Cortex of kidney (tissue), 1 donor: ENCODE measurements around the gene NEDD4L.

Experiments used
- DNase-seq: peaks from one replicate; lab custom pipeline; 2025; lab: John Stamatoyannopoulos, UW

Gene NEDD4L

GRCh38 chr18:58398648-58399398, 354.8 kb downstream of the NEDD4L start:
- DNase-seq = no peak

- DNase-seq = no peak
Observed at GRCh38 chr18:58400331-58400870, 356.4 kb downstream of the NEDD4L start.

GRCh38 chr18:58401191-58401590, 357.2 kb downstream of the NEDD4L start:
- DNase-seq = no peak

- DNase-seq = no peak
Observed at GRCh38 chr18:58402247-58402646, 358.2 kb downstream of the NEDD4L start.

GRCh38 chr18:58402951-58403702, 359.1 kb downstream of the NEDD4L start:
- DNase-seq = no peak

- no peak for DNase-seq
Observed at GRCh38 chr18:58403799-58404455, 359.9 kb downstream of the NEDD4L start.

- DNase-seq = no peak
Observed at GRCh38 chr18:58405107-58405898, 361.3 kb downstream of the NEDD4L start.

- no peak for DNase-seq
Observed at GRCh38 chr18:58407263-58407648, 363.2 kb downstream of the NEDD4L start.

GRCh38 chr18:58407649-58408407, 363.8 kb downstream of the NEDD4L start:
- DNase-seq = no peak

- DNase-seq = no peak
Observed at GRCh38 chr18:58408665-58409064, 364.6 kb downstream of the NEDD4L start.

- DNase-seq = no peak
Observed at GRCh38 chr18:58409802-58410445, 365.9 kb downstream of the NEDD4L start.

GRCh38 chr18:58411323-58411722, 367.3 kb downstream of the NEDD4L start:
- DNase-seq = no peak

- no peak for DNase-seq
Observed at GRCh38 chr18:58412844-58413666, 369.0 kb downstream of the NEDD4L start.

- no peak for DNase-seq
Observed at GRCh38 chr18:58413667-58414628, 369.9 kb downstream of the NEDD4L start.

- DNase-seq = no peak
Observed at GRCh38 chr18:58416014-58416703, 372.1 kb downstream of the NEDD4L start.

GRCh38 chr18:58416704-58417683, 373.0 kb downstream of the NEDD4L start:
- no peak for DNase-seq

GRCh38 chr18:58417752-58418151, 373.7 kb downstream of the NEDD4L start:
- no peak for DNase-seq
